ENCODE results near the gene CAPN7.

- TF ChIP-seq CTCF (IDR thresholded peaks at IDR 0.05), result no peak
- TF ChIP-seq POLR2A (IDR thresholded peaks at IDR 0.05), result no peak
Observed at GRCh38 chr3:15289661-15290060, 83.6 kb downstream of the CAPN7 start.

All from body of pancreas (tissue), 4 donors.